Thoracic aorta (tissue), 2 donors: ENCODE measurements around the gene SLC13A5. TPM values are rescaled to one million over a fixed set of nuclear protein-coding genes. Genes with fewer than 3 reads are reported as not detected.

ENCODE experiments used
- ATAC-seq: fragments of 150-250 bp; one replicate; pipeline ENCODE4 v1.8.0; 2017; ENCODE audit warnings: low read depth; ENCODE audit not compliant: insufficient number of reproducible peaks, low FRiP score
- DNase-seq: peaks from one replicate; pipeline ENCODE4 v3.0.0-alpha.2; 2020; ENCODE audit warnings: low spot score
- H3K27ac ChIP-seq, 2 donors: fragments of 200-600 bp; sonication (generic); 1 replicate in 1 of 2; 2 replicates in 1 of 2; pipeline ENCODE4 v1.5.1; 2016; ENCODE audit warnings: mild to moderate bottlenecking in 2 of 2, moderate library complexity in 2 of 2
- H3K27me3 ChIP-seq: fragments of 200-600 bp; sonication (generic); replicated peaks from 2 replicates; pipeline ENCODE4 v1.6.0; 2016; ENCODE audit warnings: mild to moderate bottlenecking; ENCODE audit not compliant: insufficient read depth
- H3K36me3 ChIP-seq: fragments of 200-600 bp; sonication (generic); one replicate; pipeline ENCODE4 v1.5.1; 2016
- H3K4me1 ChIP-seq, 2 donors: fragments of 200-600 bp; sonication (generic); 1 replicate in 1 of 2; 2 replicates in 1 of 2; pipeline versions ENCODE4 v1.5.1 to v1.6.0; 2016; ENCODE audit warnings: low read depth in 2 of 2, mild to moderate bottlenecking in 1 of 2; ENCODE audit not compliant: control insufficient read depth in 1 of 2
- H3K4me3 ChIP-seq: fragments of 200-600 bp; sonication (generic); 2 replicates; pipeline ENCODE4 v1.5.1; 2016; ENCODE audit warnings: mild to moderate bottlenecking
- H3K9me3 ChIP-seq: fragments of 200-600 bp; sonication (generic); 2 replicates; pipeline ENCODE4 v1.5.1; 2016
- CTCF ChIP-seq: fragments of 200-600 bp; sonication (generic); IDR thresholded peaks from one replicate; pipeline ENCODE4 v1.5.1; 2019; ENCODE audit warnings: antibody characterized with exemption
- total RNA-seq, 2 donors: library from RNA; depleted of rRNA; stranded (reverse); fragments of >200 nt; gene quantifications; one replicate each; pipeline versions ENCODE4 v1.1.0 to v1.2.3, GENCODE V29; 2016

The SLC13A5 gene
- total RNA-seq, 2 donors from 2014 or later: not detected

- no peak for DNase-seq
- no peak for TF ChIP-seq CTCF
- Histone ChIP-seq H3K9me3 (no peaks in the 10 kb centered on the region), H3K27ac (no peak overlapping the region), H3K4me1 (no peaks in the 10 kb centered on the region), H3K27me3 (no peaks in the 10 kb centered on the region), H3K4me3 (no peak overlapping the region), H3K36me3 (no peaks in the 10 kb centered on the region)
- ATAC-seq: no peak
Observed at GRCh38 chr17:6684460-6684783, 28.7 kb downstream of the SLC13A5 start.

- H3K27me3 ChIP-seq: no peaks in the 10 kb centered on the region
- no peaks in the 10 kb centered on the region for H3K4me1 ChIP-seq
- DNase-seq (no peak), ATAC-seq (no peak)
- no peaks in the 10 kb centered on the region for H3K36me3 ChIP-seq
- no peak for TF ChIP-seq CTCF
- H3K4me3 ChIP-seq: no peak overlapping the region
- no peak overlapping the region for H3K27ac ChIP-seq
- no peaks in the 10 kb centered on the region for H3K9me3 ChIP-seq
Observed at GRCh38 chr17:6683730-6684459, 29.3 kb downstream of the SLC13A5 start.

DNA sequence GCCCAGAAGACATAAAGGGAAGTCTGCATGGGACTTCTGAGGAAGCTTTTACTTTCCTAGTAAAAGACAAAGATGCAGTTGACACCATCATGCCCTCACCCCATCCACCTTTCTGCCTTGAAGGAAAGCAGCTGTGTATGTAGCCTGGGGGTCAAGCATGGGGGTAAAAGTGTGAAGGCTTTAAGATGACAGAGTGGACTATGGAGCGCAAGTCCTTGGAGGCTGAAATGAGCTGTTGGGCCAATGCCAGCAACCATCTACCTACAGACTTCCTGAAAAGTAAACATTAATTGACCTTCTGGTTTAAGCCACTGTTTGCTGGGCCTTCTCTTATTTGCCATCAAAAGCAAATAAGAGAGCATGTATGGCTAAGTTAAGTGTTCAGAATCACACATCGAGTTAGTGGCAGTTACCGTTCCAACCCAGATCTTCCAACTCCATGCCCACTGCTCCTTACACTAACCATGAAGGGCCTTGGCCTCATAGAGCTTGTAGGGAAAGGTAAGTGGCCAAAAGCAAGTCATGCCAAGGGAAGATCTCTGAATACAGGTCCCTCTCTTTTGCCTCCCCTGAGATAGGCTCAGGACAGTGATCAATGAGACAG is 30.0 kb downstream of the SLC13A5 start:
- Histone ChIP-seq H3K27me3 (no peaks in the 10 kb centered on the region), H3K4me3 (no peak overlapping the region), H3K9me3 (no peaks in the 10 kb centered on the region), H3K36me3 (no peaks in the 10 kb centered on the region), H3K4me1 (no peaks in the 10 kb centered on the region), H3K27ac (no peak overlapping the region)
- ATAC-seq (no peak), DNase-seq (no peak)
- no peak for TF ChIP-seq CTCF

- TF ChIP-seq CTCF: no peak
- Histone ChIP-seq H3K27me3 (no peaks in the 10 kb centered on the region), H3K4me1 (no peaks in the 10 kb centered on the region)
Observed at GRCh38 chr17:6682339-6682738, 30.8 kb downstream of the SLC13A5 start.

DNA sequence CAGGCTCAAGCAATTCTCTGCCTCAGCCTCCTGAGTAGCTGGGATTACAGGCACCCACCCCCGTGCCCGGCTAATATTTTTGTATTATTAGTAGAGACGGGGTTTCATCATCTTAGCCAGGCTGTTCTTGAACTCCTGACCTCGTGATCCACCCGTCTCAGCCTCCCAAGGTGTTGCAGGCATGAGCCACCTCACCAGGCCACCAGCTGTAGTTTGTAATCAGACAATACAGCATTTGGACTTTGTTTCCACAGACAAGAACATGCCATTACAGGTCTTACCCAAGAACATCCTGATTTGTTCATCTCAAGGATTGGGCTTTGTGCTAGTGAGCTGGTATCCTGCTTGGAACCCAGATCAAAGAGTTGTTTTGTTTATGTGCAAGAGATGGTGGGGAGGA is 31.5 kb downstream of the SLC13A5 start:
- Histone ChIP-seq H3K27me3 (no peaks in the 10 kb centered on the region), H3K9me3 (no peaks in the 10 kb centered on the region), H3K4me3 (no peak overlapping the region), H3K4me1 (no peaks in the 10 kb centered on the region), H3K27ac (no peak overlapping the region), H3K36me3 (no peaks in the 10 kb centered on the region)
- DNase-seq (no peak), ATAC-seq (no peak)
- no peak for TF ChIP-seq CTCF

More at GRCh38 chr17:6682339-6682738, 30.8 kb downstream of the SLC13A5 start:
- no peak overlapping the region for H3K27ac ChIP-seq
- ATAC-seq (no peak), DNase-seq (no peak)
- no peak overlapping the region for H3K4me3 ChIP-seq
- H3K36me3 ChIP-seq: no peaks in the 10 kb centered on the region
- no peaks in the 10 kb centered on the region for H3K9me3 ChIP-seq
